Erythroblast (primary cell): ENCODE results near the gene LRRC3.
"Not testable (repeated sequence)": the region's sequence is repeated elsewhere in the genome, so short reads cannot be mapped to it uniquely, and the experiment has no call there.

Source experiments
- DNase-seq, 2 experiments: peaks; one replicate each; lab custom pipeline; 2025; lab: John Stamatoyannopoulos, UW
- GATA1 ChIP-seq: IDR thresholded peaks from 2 replicates; pipeline ENCODE4 v1.6.1; 2011; ENCODE audit warnings: low read depth, mild to moderate bottlenecking, control low read depth, low read length, moderate library complexity
- POLR2A ChIP-seq: IDR thresholded peaks from 2 replicates; pipeline ENCODE4 v1.6.1; 2011; ENCODE audit warnings: mild to moderate bottlenecking, low read length

Gene LRRC3

GRCh38 chr21:44494418-44494817 is 39.1 kb downstream of the LRRC3 start:
- no peak for TF ChIP-seq GATA1
- no peak for TF ChIP-seq POLR2A
- no peak for DNase-seq

GRCh38 chr21:44494956-44495355 is 39.6 kb downstream of the LRRC3 start:
- no peak for DNase-seq
- no peak for TF ChIP-seq POLR2A
- no peak for TF ChIP-seq GATA1

- DNase-seq = no peak
- TF ChIP-seq GATA1 (no peak), POLR2A (no peak)
Observed at GRCh38 chr21:44495611-44496563, 40.6 kb downstream of the LRRC3 start.

- DNase-seq = no peak
- TF ChIP-seq GATA1 (no peak), POLR2A (no peak)
Observed at GRCh38 chr21:44496564-44497550, 41.5 kb downstream of the LRRC3 start.

GRCh38 chr21:44497703-44498126 is 42.4 kb downstream of the LRRC3 start:
- TF ChIP-seq GATA1 = no peak
- no peak for TF ChIP-seq POLR2A
- DNase-seq = no peak

- DNase-seq = no peak
- no peak for TF ChIP-seq POLR2A
- TF ChIP-seq GATA1 = no peak
Observed at GRCh38 chr21:44498280-44499210, 43.2 kb downstream of the LRRC3 start.

- TF ChIP-seq POLR2A (no peak), GATA1 (no peak)
- DNase-seq = no peak
Observed at GRCh38 chr21:44499211-44499560, 43.9 kb downstream of the LRRC3 start.

- no peak for DNase-seq
- TF ChIP-seq POLR2A (no peak), GATA1 (no peak)
Observed at GRCh38 chr21:44499631-44500030, 44.3 kb downstream of the LRRC3 start.

GRCh38 chr21:44500111-44500510 is 44.8 kb downstream of the LRRC3 start:
- no peak for DNase-seq
- TF ChIP-seq GATA1 (no peak), POLR2A (no peak)

GRCh38 chr21:44502171-44502958 is 47.1 kb downstream of the LRRC3 start:
- DNase-seq = no peak
- no peak for TF ChIP-seq POLR2A
- TF ChIP-seq GATA1 = no peak

GRCh38 chr21:44503006-44503889 is 47.9 kb downstream of the LRRC3 start:
- DNase-seq = not testable (repeated sequence)
